ENCODE measurements around the gene CRHR1. TPM values are rescaled to one million over a fixed set of nuclear protein-coding genes. Genes with fewer than 3 reads are reported as not detected.

Gene CRHR1
- polyA plus RNA-seq, 2 of the 4 experiments (the other 2 are of a cell fraction) = 0.09 to 0.12 TPM

- TF ChIP-seq HMGXB4 (CRISPR knock-in tag; IDR thresholded peaks at IDR 0.05; ENCODE audit: borderline replicate concordance) (no peak), HOXB5 (CRISPR knock-in tag; IDR thresholded peaks at IDR 0.05) (no peak), HES2 (IDR thresholded peaks at IDR 0.05) (no peak)
These were observed 34.2 kb upstream of the CRHR1 start (continued) for GRCh38 chr17:45749831-45750335.

- DNase-seq (ENCODE audit: low read depth in 1 of 2, low spot score in 1 of 2) (no peak), ATAC-seq (no peak), FAIRE-seq (no peak)
- Histone ChIP-seq H3K4me2 (no peak overlapping the region), H3K9me3 (no peaks in the 10 kb centered on the region), H3K27ac (no peak overlapping the region), H3K4me3 (no peak overlapping the region), H3K4me1 (no peaks in the 10 kb centered on the region)
- 57% methylated on average over 15 of the region's 15 CpGs for WGBS (ENCODE audit: missing lambda C conversion rate)
- ChIA-PET CTCF (interaction anchor here (1.2 to 1.5 kb wide), 2 partner anchors 20 to 81 kb away, joined by 3 to 6 read pairs; no protein-coding TSS in a partner anchor), POLR2A (interaction anchor here (0.6 kb wide), 1 partner anchor 22 kb away, joined by 3 read pairs; no protein-coding TSS in a partner anchor)
- no peak for TF ChIP-seq MAFK (IDR thresholded peaks at IDR 0.05; ENCODE audit: partially characterized antibody)
- no peak for TF ChIP-seq JUNB (IDR thresholded peaks at IDR 0.05)
- TF ChIP-seq CBX8 (IDR thresholded peaks at IDR 0.05) = no peak
- no peak for TF ChIP-seq RFX5 (IDR thresholded peaks at IDR 0.05)
- TF ChIP-seq CHD2 (IDR thresholded peaks at IDR 0.05; ENCODE audit: low read length, partially characterized antibody) = no peak
- no peak for TF ChIP-seq ZNF302 (CRISPR knock-in tag; IDR thresholded peaks at IDR 0.05)
- no peak for TF ChIP-seq RAD21 (conservative IDR thresholded peaks at IDR 0.05 in 1 of 2, IDR thresholded peaks at IDR 0.05 in 1 of 2)
- TF ChIP-seq FOSL2 (IDR thresholded peaks at IDR 0.05) = no peak
- TF ChIP-seq FOSL2 (CRISPR knock-in tag; IDR thresholded peaks at IDR 0.05) = no peak
- no peak for TF ChIP-seq FOSB (CRISPR knock-in tag; IDR thresholded peaks at IDR 0.05)
- TF ChIP-seq CEBPB (IDR thresholded peaks at IDR 0.05) = no peak
- no peak for TF ChIP-seq HMGXB4 (CRISPR knock-in tag; IDR thresholded peaks at IDR 0.05; ENCODE audit: borderline replicate concordance)
- no peak for TF ChIP-seq ZC3H11A (IDR thresholded peaks at IDR 0.05)
- TF ChIP-seq RNF2 (IDR thresholded peaks at IDR 0.05; ENCODE audit: borderline replicate concordance, low read depth) = no peak
These were observed 33.2 kb upstream of the CRHR1 start for GRCh38 chr17:45750779-45751440.

- ChIA-PET POLR2A (no interaction called here), CTCF (interaction anchor here (1.5 kb wide), 1 partner anchor 80 kb away, joined by 6 read pairs; no protein-coding TSS in a partner anchor)
- no peak for ATAC-seq
- H3K4me2 ChIP-seq = no peak overlapping the region
- WGBS (ENCODE audit: missing lambda C conversion rate) = 51% methylated on average over 10 of the region's 10 CpGs
- DNase-seq (ENCODE audit: low read depth in 1 of 2, low spot score in 1 of 2) = no peak
- H3K9me3 ChIP-seq = no peaks in the 10 kb centered on the region
- no peak for TF ChIP-seq BHLHE40 (IDR thresholded peaks at IDR 0.05; ENCODE audit: low read depth, low read length)
- TF ChIP-seq MYC (IDR thresholded peaks at IDR 0.05; ENCODE audit: borderline replicate concordance, low read length) = no peak
- no peak for TF ChIP-seq NPAS2 (CRISPR knock-in tag; IDR thresholded peaks at IDR 0.05; ENCODE audit: borderline replicate concordance)
- no peak for TF ChIP-seq ESRRA (IDR thresholded peaks at IDR 0.05; ENCODE audit: borderline replicate concordance, low read length)
- TF ChIP-seq FOSL2 (IDR thresholded peaks at IDR 0.05) = no peak
- no peak for TF ChIP-seq FOSL2 (CRISPR knock-in tag; IDR thresholded peaks at IDR 0.05)
- no peak for TF ChIP-seq ELK1 (IDR thresholded peaks at IDR 0.05; ENCODE audit: low read depth, low read length)
- TF ChIP-seq HOXA7 (CRISPR knock-in tag; IDR thresholded peaks at IDR 0.05) = no peak
- no peak for TF ChIP-seq KDM1A (IDR thresholded peaks at IDR 0.05; ENCODE audit: low read depth)
- no peak for TF ChIP-seq TP53 (CRISPR knock-in tag; IDR thresholded peaks at IDR 0.05)
- no peak for TF ChIP-seq EHF (CRISPR knock-in tag; IDR thresholded peaks at IDR 0.05)
- no peak for TF ChIP-seq GATA3 (IDR thresholded peaks at IDR 0.05; ENCODE audit: borderline replicate concordance)
- TF ChIP-seq PHF8 (IDR thresholded peaks at IDR 0.05; ENCODE audit: borderline replicate concordance, low read depth) = no peak
- H3K27ac ChIP-seq = no peak overlapping the region
- FAIRE-seq = no peak
- H3K4me1 ChIP-seq = no peaks in the 10 kb centered on the region
- H3K4me3 ChIP-seq = no peak overlapping the region
These were observed 32.7 kb upstream of the CRHR1 start for GRCh38 chr17:45751466-45751865.
